Stimulated activated CD4-positive, alpha-beta T cell treated with anti-CD3 and anti-CD28 coated beads, Interleukin-2, amount 100 ng/mL, for 48 hours (primary cell): ENCODE measurements around the gene PSIP1.
"Not testable (repeated sequence)": the region's sequence is repeated elsewhere in the genome, so short reads cannot be mapped to it uniquely, and the experiment has no call there.

Experiments
- DNase-seq, 2 donors: peaks; one replicate each; pipeline ENCODE4 v3.0.0-alpha.2; 2020

Gene PSIP1

DNA sequence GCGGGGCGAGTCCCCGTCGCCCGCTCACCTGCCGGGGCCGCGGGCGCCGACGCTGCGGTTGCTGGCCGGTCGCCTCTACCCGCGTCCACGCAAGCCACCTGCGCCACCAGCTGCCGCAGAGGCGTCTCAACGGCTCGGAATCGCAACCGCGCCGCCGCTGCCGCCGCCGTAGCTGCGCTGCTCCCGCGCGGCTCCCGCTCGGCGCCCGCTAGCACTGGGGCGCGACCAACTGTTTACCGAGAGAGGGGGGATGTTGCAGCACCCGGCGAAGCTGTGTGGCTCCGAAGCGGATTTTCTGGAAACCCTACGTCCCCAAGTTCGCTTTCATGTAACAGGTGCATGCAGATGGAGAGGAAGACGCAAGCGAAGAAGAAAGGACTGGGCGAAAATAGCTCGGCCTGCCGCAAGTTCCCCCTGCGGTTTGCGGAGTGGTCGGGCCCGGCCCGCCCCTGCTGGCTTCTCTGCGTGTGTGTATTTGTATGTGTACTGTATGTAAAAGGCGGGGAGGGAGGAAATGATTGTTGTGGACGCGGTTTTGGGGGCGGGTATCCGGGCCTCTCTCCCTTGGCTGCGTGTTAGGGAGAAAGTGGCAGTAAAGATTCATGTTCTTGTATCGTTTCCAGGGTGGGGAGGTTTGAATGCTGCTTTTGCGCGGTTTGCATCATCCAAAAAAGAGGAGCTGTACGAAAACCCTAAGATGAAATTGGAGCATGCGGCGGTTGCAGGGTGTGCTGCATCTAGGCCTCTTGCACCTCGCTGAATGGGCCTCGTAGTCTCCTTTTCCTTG is at the start of gene PSIP1:
TSS of gene PSIP1 (minus strand) at position 182 of the 787 bp plus-strand sequence. CDS start 782 bp downstream, outside the sequence.
- peak; percentile 77 to 78 for DNase-seq

GRCh38 chr9:15553528-15553898 is 42.7 kb upstream of the PSIP1 start:
- DNase-seq, result no peak

GRCh38 chr9:15552636-15553527 is 42.1 kb upstream of the PSIP1 start, which contains the start of gene CCDC171:
Gene CCDC171, plus strand, starts transcription at chr9:15553043. Its CDS starts 11,046 bp downstream, at chr9:15564089.
- peak; percentile 77 to 82 for DNase-seq

- no peak for DNase-seq
Measured at GRCh38 chr9:15549611-15550010, 38.8 kb upstream of the PSIP1 start.

GRCh38 chr9:15543047-15543813 is 32.5 kb upstream of the PSIP1 start:
- DNase-seq, result no peak

DNA sequence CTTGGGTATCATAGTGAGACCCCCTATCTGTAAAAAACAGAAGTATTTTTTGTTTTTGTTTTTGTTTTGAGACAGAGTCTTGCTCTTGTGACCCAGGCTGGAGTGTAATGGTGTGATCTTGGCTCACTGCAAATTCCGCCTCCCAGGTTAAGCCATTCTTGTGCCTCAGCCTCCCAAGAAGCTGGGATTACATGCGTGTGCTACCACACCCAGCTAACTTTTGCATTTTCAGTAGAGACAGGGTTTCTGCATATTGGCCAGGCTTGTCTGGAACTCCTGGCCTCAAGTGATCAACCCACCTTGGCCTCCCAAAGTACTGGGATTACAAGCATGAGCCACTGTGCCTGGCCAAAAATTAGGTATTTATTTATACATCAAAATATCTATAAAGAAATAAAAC is 31.9 kb upstream of the PSIP1 start:
- no peak for DNase-seq

DNA sequence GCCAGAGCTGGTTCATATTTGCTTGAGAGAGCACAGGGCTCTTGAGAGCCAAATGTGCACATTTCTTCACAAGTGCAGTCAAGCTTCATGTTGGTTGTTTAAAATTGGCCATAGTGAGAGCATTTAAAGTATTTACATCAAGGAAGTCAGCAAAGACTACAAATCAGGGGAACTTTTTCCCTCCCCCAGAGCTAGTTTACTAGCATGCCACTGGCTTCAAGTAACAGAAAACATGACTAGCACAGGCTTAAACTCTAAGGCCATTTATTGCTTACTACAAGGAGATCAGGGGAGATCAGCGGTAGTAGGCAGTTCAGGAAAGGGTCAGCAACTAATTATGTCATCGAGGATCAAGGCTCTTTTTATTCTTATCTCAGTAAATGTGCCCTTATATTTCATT is 31.1 kb upstream of the PSIP1 start:
- no peak for DNase-seq

DNA sequence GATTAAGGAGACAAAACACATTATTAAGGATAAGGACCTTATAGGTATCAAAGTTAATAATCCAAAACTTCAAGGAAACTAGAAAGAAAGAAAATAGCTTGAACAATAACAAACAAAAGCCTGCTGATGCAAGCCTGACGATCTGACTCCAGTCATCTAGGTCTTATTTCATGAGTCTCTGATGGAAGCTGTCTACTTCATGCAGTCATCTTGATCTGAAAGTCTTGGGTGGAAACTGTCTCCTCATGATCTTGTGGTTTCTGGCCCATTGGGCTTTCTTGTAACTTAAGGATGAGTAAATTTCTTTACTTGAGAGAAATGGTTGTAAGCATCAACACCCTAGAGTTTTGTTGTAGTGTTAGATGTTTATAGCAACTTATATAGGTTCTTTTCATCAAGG is 20.6 kb upstream of the PSIP1 start:
- no peak for DNase-seq

- DNase-seq, result no peak
Measured at GRCh38 chr9:15529566-15530324, 19.0 kb upstream of the PSIP1 start.

DNA sequence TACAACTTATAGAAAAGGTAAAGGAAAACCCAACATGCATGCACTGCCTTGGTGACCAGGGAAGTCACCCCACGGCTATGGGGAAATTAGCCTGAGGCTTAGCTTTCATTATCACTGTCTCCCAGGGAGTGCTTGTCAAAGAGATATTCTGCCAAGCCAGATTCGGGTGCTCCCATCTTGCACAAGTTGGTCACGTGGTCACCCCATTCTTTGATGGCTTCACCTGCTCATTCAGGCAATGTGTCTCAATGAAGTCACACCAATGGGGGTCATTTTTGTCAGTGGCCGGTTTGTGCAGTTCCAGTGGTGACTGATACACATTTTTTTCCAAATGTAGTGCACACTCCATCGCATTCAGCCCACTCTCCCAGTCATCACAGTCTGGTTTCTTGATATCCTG is 16.3 kb upstream of the PSIP1 start:
- DNase-seq, result not testable (repeated sequence)

- no peak for DNase-seq
Measured at GRCh38 chr9:15525958-15526357, 15.2 kb upstream of the PSIP1 start.

DNA sequence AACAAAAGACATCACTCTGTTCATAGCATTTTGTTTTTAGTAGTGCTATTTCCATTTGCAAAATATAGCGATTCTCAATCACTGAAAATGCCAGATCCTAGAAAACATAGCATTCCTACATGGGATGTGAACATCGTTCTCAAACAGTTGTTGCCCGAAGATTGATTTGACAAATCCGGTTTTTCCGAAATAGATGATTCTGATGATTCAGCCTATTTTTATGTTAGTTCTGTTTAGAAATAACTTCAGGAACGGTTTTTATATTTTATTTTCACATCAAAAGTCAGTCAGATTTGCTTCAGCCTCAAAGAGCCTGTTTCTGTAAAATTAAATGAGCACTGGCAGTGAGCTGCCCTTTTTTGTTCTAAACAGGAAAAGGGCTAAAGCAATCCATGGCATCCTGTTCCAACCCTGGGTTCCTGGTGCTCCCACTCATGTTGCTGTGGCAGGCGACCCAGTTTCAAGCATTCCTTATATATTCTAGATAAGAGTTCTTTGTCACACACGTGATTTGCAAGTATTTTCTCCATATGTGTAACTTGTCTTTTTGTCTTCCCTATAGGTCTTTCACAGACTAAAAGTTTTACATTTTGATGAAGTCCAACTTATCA is 14.2 kb upstream of the PSIP1 start:
- DNase-seq, result no peak

DNA sequence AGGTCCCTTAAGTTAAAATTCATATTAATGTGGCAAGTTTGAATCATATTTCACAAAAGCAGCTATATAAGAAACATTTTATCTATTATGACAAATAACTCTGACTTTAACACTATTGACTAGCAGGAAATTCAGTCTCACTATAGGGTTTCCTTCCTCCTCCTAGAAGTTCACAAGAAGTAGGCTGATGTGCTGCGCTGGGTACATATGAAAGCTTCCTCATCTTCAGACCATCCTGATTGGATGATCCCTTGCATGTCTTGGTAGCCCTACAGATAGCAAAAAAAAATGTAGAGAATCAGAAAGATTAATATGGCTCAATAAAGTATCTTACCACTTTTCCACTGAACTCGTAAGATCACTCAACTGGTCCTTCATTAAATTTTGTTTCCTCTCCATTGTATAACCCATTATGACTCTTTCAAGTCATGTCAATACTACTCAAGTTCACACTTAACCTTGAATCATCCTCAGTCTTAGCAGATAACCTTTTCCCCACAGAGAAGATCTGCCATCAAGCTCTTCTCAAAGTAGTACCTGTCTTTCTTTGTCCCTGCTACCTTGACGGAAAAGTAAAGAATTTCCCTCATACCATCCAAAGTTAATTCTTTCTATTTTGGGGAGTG is 11.5 kb upstream of the PSIP1 start:
- DNase-seq, result no peak

GRCh38 chr9:15521254-15521653 is 10.5 kb upstream of the PSIP1 start:
- no peak for DNase-seq

GRCh38 chr9:15519831-15520230 is 9.1 kb upstream of the PSIP1 start:
- no peak for DNase-seq

DNA sequence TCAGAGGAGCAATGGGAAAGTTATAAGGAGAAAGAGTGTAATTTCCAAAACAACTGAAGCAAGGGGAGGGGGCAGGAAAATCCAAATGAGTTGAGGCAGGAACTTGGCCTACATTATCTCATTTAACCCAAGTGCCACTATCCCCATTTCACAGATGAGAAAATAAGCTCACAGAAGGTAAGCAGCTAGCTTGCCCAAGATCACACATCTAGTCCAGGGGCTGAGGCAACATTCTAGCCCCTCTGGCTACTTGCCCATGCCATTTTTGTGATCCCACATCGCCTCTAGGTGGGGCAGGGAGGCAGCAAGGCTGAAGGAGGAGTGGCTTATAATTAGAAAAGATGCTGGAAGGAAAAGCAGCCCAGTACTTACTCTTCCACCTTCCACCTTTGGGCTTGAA is 2.6 kb upstream of the PSIP1 start:
- DNase-seq, result no peak

DNA sequence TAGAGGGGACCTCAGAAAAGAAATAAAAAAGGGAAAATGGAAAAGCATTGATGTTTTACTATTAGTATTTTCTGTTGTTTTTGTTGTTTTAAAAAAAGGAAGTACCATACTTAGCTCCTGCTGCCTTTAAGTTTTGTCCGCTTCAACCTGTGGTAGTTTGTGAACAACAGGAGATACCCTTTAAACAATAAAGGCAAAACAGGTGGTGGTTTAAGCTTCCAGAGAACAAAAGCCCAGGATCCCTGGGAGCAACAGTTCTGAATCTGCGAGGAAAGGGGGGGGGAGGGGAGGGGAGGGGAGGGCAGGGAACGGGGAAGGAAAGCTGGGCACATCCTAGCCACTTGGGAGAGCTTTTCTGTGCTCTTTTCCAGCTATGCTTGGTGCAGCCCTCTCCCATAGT is 2.1 kb upstream of the PSIP1 start:
- DNase-seq, result no peak

DNA sequence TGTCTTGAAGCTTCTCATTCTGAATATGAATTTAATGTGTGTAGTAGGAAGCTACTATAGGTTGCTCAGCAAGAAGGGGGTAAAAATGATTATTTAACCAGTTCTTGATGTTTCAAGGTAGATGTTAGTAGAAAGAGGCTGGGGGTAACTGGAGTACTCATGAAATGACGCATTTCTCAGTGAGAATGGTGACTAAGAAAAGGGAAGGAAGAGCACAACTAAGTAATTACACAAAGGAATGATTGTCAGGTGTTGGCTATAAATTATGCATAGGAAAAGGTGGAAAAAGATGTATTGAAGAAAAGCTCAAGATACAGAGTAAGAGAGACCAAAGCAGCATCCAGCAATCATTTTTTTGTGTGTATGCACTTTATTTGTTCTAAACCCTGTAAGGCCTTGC is 1.4 kb upstream of the PSIP1 start:
- DNase-seq, result no peak

DNA sequence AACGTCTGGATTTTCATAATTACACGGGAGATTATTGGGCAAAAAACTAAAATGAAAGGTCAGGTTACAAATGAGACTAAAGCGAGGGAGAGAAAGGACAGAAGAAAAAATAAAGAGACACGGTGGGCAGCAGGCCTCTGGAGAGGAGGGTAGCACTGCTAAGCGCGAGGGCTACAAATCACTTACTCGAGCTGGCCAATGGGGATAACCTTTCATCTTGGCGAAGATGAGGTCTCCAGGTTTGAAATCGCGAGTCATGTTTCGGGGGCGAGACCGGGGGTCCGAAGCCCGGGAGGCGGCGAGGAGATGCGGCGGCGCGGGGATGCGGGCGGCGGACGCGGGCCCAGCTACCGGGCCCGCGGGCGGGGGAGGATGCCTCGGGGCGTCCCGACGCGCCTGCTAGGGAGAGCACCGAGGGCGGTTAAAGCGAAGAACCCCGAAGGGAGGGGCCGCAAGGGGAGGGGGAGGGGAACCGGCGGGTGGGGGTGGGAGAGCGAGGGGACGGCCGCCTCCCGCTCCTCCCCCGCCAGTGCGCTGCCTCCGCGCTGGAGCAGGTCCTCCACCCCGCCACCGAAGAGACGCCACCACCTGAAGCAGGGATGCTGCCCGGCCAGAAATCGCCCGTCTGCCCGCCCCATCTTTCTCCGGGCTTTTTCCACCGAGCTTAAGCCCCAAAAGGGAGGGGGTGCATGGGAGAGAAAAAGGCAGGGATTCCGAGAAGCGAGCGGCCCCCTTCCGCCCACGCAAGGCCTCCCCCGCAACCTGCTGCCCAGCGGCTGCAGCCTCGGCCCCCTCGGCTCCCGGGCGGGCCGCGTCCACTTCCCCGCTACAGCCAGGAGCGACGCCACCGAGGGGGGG is 610 bp downstream of the PSIP1 start:
- peak; percentile 36 to 44 for DNase-seq

GRCh38 chr9:15505921-15506320 is 4.8 kb downstream of the PSIP1 start:
- DNase-seq, result no peak
